G401 (cell line): ENCODE measurements around the gene SCARF2. TPM values are rescaled to one million over a fixed set of nuclear protein-coding genes. Genes with fewer than 3 reads are reported as not detected.
A peak's percentile ranks its signal among the peaks of the same experiment; 100 is the strongest.
"Not testable (repeated sequence)": the region's sequence is repeated elsewhere in the genome, so short reads cannot be mapped to it uniquely, and the experiment has no call there.

ENCODE experiments used
- DNase-seq: peaks from one replicate; pipeline ENCODE4 v3.0.0-alpha.2; 2015; ENCODE audit warnings: low spot score
- in situ Hi-C: cut with HindIII; loops from 2 replicates; pipeline ENCODE4 v1.10.0; 2016; ENCODE audit warnings: low sequenced_read_pairs, mixed read lengths
- total RNA-seq: library from RNA; depleted of rRNA; stranded (reverse); fragments of >200 nt; shearing (Covaris generic); gene quantifications from 2 replicates; pipeline ENCODE4 v1.2.3, GENCODE V29; 2014

SCARF2 gene
- total RNA-seq, 1 experiment from 2014 or later: 53.4 TPM

GRCh38 chr22:20464096-20464614 is 26.5 kb upstream of the SCARF2 start:
- no peak for DNase-seq
- in situ Hi-C loops: no loop called here

GRCh38 chr22:20463324-20464095 is 25.9 kb upstream of the SCARF2 start:
- in situ Hi-C loops: no loop called here
- DNase-seq: no peak

DNA sequence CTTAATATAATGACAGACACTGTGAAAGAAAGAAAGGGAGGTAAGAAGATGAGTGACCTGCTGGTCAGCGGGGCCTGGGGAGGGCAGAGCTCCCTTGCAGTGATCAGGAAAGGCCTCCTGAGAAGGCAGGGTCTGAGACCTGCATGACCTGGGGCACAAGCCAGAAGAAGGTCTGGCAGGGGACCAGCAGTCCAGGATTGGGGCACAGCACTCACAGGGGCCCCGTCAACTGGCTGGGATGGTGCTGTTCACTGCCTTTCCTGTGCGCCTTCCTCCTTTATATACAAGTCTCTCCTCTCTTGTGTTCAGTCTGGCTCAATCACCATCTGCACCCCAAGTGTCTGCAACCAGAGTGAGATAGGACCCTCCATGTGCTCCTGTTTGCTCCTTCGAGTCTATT is 22.2 kb upstream of the SCARF2 start:
- in situ Hi-C loops: no loop called here
- no peak for DNase-seq

- in situ Hi-C loops: no loop called here
- no peak for DNase-seq
These were observed 21.5 kb upstream of the SCARF2 start for GRCh38 chr22:20459152-20459542.

- in situ Hi-C loops: no loop called here
These were observed 21.0 kb upstream of the SCARF2 start for GRCh38 chr22:20458530-20459151.

GRCh38 chr22:20457506-20458240 is 20.0 kb upstream of the SCARF2 start:
- in situ Hi-C loops: no loop called here
- DNase-seq: no peak

More at GRCh38 chr22:20458530-20459151, 21.0 kb upstream of the SCARF2 start:
- DNase-seq: no peak

GRCh38 chr22:20456722-20457076 is 19.1 kb upstream of the SCARF2 start:
- in situ Hi-C loops: no loop called here
- DNase-seq: no peak

- peak; percentile 71 for DNase-seq
- in situ Hi-C loops: no loop called here
These were observed 18.6 kb upstream of the SCARF2 start for GRCh38 chr22:20456064-20456721.

DNA sequence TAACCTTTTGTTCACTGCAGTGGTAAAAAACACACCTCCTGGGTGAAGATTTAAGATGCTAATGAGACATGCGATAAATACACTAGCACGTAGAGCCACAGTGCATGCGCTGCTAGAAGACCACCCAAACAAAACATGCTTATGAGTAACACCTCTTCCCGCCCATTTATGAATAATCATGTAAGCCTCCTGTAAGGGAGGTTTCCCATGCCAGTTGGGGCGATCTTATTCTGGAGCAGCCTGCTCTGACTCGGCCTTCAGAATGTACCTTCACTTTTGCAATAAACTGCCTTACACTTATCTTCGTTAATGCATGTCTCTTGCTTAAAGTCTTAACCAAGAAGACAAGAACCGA is 18.1 kb upstream of the SCARF2 start:
- DNase-seq: no peak
- in situ Hi-C loops: no loop called here

DNA sequence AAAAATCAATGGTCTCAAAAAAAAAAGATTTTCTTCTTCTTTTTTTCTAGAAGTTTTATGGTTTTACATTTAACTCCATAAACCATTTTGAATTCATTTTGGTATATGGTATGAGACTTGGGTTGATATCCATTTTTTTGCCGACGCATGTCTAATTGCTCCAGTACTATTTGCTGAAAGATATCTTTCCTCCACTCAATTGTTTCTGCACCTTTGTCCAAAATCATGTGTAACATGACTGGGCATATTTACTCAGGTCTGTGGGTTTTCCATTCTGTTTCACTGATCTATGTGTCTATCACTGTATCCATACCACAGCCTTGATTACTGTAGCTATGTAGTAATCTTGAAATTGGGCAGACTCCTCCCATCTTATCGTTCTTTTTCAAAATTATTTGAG is 15.6 kb upstream of the SCARF2 start:
- in situ Hi-C loops: no loop called here
- no peak for DNase-seq

DNA sequence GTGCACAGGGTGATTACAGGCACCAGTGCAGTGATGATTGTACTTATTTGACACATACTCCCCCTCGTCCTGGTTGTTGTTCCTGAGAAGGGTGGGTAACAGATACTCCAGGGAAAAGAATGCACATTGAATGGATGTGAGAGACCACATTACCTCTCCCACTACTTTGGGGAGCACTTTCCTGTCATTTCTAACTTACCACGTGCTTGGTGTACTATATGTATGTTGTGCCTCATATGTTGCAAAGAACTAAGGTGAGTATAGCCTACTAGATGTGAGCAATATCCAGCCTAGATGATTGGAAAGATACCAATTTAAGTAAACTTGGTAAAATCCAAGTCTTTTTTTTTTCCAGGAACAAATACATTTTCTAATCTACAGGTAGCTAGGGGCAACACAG is 14.3 kb upstream of the SCARF2 start:
- DNase-seq: no peak
- in situ Hi-C loops: no loop called here

- in situ Hi-C loops, DNase-seq: not testable (repeated sequence)
These were observed 13.6 kb upstream of the SCARF2 start for GRCh38 chr22:20451129-20451778.

- in situ Hi-C loops: no loop called here
- no peak for DNase-seq
These were observed 12.9 kb upstream of the SCARF2 start for GRCh38 chr22:20450551-20450906.

GRCh38 chr22:20449819-20450550 is 12.4 kb upstream of the SCARF2 start:
- in situ Hi-C loops: no loop called here
- DNase-seq: no peak

GRCh38 chr22:20448630-20449029 is 11.0 kb upstream of the SCARF2 start:
- in situ Hi-C loops: no loop called here
- DNase-seq: no peak

GRCh38 chr22:20446383-20446970 is 8.9 kb upstream of the SCARF2 start:
- DNase-seq: no peak
- in situ Hi-C loops: no loop called here

DNA sequence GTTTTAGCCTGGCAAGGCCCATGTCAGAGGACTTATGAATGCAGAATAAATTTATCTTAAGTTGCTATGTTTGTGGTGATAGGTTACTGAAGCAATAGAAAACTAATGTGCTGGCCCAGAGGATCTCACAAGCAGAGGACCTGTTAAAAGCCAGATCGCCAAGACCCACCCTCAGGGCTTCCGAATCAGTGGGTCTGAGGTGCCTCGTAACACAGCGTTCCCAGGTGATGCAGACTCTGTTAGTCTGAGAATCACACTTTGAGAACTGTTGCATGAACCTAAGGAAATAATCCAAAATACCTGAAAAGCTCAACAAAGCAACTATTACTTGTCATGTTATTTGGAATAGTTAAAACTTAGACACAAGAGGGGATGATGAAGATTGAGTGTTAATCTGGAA is 6.7 kb upstream of the SCARF2 start:
- in situ Hi-C loops: no loop called here
- no peak for DNase-seq

DNA sequence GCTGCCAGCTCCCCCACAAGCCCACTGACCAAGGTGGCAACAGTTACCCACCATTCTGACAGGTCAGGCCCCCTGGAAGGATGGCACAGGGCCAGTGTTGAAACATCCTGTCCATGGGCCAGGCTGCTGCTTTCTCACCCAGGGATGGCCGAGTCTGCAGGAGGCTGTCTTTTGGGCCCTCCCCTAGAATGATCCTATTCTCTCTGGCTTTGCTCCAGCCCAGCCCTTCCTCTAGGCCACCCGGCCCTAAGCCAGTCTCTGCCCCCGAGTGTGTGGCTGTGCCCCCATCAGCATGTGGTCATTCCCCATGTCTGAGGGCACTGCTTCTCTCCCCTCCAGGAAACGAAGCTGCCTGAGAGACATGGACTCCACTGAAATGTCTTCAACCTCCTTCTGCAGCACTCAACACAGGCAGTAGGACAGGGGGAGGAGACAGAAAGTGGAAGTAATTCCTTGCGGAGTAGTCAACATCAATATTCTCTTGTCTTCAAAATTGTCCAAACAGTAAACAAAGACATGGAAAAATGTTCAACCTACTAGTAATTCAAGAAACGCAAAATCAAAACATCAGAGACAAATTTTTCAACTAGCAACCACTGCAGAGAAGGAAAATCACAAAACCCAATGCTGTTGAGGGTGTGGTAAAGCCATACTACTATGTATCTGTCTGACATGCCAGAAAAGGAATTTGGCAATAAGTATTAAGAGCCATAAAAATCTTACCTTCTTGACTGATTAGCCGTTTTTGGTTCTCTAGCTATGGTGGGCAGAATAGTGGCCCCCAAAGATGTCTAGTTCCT is 5.1 kb upstream of the SCARF2 start:
- no peak for DNase-seq
- in situ Hi-C loops: no loop called here
